Measurements from ENCODE around the gene LRRC28.

DNA sequence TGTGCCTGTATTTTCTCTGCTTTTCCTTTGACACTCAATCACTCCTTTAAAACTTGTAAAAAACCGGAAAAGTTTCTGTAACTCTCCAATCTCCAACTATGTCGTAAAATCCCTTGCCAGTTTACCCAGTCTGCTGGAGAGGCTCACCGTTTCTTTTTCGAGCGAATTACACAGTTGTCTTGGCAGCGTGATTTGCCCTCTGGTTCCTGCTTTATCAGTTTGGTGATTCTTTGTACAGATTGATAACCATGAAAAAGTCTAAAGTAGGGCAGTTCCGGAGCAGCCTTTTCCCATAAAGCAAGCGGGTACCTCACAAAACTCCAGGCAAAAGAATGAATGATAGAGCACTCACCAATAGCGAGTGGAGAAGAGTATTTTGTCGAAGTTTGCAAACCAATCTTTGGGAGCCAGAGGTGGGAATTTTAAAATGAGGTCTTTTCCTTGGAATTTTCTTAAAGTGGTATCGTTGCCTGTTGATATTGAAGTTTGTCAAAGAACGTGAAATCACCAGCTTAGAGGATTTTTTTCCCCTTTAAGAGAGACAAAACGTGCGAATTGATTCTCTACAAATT, 1.9 kb upstream of the LRRC28 start, which contains the start of gene TTC23:
- TF ChIP-seq, protein P1, sequence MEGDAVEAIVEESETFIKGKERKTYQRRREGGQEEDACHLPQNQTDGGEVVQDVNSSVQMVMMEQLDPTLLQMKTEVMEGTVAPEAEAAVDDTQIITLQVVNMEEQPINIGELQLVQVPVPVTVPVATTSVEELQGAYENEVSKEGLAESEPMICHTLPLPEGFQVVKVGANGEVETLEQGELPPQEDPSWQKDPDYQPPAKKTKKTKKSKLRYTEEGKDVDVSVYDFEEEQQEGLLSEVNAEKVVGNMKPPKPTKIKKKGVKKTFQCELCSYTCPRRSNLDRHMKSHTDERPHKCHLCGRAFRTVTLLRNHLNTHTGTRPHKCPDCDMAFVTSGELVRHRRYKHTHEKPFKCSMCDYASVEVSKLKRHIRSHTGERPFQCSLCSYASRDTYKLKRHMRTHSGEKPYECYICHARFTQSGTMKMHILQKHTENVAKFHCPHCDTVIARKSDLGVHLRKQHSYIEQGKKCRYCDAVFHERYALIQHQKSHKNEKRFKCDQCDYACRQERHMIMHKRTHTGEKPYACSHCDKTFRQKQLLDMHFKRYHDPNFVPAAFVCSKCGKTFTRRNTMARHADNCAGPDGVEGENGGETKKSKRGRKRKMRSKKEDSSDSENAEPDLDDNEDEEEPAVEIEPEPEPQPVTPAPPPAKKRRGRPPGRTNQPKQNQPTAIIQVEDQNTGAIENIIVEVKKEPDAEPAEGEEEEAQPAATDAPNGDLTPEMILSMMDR (IDR thresholded peaks at IDR 0.05), result no peak
- no peak for TF ChIP-seq EZH2 (IDR thresholded peaks at IDR 0.05; ENCODE audit: borderline replicate concordance, insufficient read depth, low read depth, low read length, poor library complexity, severe bottlenecking)
